Stimulated activated CD8-positive, alpha-beta memory T cell treated with anti-CD3 and anti-CD28 coated beads, Interleukin-4, amount 100 ng/mL, for 24 hours (primary cell): ENCODE results near the gene VRK2.
"Not testable (repeated sequence)": the region's sequence is repeated elsewhere in the genome, so short reads cannot be mapped to it uniquely, and the experiment has no call there.

Source experiments
- DNase-seq: peaks from one replicate; pipeline ENCODE4 v3.0.0-alpha.2; 2020; ENCODE audit warnings: low read depth

Gene VRK2

DNA sequence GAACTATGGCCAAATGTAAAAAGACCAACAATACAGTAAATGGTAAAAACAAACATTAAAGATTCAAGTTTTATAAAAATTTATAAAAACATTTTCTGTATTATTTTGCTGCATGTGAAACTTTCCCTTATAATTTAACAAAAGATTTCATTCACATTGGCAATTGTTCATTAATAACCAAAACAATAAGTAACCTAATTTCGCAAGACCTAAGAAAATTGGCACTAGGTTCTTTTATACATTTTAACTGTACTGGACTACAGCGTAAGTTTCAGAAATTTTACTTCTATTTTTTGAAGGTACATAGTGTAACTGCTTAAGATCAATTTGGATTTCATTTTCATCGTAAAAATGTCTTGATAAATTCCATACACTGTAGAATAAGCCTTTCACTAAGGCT lies 117.3 kb downstream of the VRK2 start:
- DNase-seq, result no peak

DNA sequence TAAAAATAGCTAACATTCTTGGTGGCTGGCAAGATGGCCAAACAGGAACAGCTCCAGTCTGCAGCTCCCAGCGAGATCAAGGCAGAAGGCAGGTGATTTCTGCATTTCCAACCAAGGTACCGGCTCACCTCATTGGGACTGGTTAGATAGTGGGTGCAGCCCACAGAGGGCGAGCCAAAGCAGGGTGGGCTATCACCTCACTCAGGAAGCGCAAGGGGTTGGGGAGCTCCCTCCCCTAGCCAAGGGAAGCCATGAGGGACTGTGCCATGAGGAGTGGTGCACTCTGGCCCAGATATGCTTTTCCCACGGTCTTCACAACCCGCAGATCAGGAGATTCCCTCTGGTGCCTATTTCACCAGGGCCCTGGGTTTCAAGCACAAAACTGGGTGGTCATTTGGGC lies 121.5 kb downstream of the VRK2 start:
- not testable (repeated sequence) for DNase-seq

DNA sequence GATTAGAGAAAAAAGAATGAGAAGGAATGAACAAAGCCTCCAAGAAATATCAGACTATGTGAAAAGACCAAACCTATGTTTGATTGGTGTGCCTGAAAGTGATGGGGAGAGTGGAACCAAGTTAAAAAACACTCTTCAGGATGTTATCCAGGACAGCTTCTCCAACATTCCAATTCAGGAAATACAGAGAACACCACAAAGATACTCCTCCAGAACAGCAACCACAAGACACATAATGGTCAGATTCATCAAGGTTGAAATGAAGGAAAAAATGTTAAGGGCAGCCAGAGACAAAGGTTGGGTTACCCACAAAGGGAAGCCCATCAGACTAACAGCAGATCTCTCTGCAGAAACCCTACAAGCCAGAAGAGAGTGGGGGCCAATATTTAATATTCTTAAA lies 123.2 kb downstream of the VRK2 start:
- DNase-seq, result not testable (repeated sequence)

DNA sequence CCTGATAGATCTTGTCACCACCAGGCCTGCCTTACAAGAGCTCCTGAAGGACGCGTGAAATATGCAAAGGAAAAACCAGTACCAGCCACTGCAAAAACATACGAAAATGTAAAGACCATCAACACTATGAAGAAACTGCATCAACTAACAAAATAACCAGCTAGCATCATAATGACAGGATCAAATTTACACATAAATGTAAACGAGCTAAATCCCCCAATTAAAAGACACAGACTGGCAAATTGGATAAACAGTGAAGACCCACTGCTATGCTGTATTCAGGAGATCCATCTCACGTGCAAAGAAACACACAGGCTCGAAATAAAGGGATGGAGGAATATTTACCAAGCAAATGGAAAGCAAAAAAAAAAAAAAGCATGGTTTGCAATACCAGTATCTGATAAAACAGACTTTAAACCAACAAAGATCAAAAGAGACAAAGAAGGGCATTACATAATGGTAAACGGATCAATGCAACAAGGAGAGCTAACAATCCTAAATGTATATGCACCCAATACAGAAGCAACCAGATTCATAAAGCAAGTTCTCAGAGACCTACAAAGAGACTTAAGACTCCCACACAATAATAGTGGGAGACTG lies 123.8 kb downstream of the VRK2 start:
- DNase-seq, result not testable (repeated sequence)

DNA sequence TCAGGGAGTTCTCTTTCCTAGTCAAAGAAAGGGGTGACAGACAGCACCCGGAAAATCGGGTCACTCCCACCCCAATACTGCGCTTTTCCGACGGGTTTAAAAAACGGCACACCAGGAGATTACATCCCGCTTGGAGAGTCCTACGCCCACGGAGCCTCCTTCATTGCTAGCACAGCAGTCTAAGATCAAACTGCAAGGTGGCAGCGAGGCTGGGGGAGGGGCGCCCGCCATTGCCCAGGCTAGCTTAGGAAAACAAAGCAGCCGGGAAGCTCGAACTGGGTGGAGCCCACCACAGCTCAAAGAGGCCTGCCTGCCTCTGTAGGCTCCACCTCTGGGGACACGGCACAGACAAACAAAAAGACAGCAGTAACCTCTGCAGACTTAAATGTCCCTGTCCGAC lies 125.2 kb downstream of the VRK2 start:
- not testable (repeated sequence) for DNase-seq

DNA sequence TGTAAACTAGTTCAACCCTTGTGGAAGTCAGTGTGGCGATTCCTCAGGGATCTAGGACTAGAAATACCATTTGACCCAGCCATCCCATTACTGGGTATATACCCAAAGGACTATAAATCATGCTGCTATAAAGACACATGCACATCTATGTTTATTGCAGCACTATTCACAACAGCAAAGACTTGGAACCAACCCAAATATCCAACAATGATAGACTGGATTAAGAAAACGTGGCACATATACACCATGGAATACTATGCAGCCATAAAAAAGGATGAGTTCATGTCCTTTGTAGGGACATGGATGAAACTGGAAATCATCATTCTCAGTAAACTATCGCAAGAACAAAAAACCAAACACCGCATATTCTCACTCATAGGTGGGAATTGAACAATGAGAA lies 130.6 kb downstream of the VRK2 start:
- not testable (repeated sequence) for DNase-seq

DNA sequence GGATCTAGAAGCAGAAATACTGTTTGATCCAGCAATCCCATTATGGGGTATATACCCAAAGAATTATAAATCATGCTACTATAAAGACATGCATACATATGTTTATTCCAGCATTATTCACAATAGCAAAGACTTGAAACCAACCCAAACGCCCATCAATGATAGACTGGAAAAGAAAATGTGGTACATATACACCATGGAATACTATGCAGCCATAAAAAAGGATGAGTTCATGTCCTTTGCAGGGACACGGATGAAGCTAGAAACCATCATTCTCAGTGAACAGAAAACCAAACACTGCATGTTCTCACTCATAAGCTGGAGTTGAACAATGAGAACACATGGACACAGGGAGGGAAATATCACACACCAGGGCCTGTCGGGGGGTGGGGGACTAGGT lies 133.6 kb downstream of the VRK2 start:
- DNase-seq, result not testable (repeated sequence)

DNA sequence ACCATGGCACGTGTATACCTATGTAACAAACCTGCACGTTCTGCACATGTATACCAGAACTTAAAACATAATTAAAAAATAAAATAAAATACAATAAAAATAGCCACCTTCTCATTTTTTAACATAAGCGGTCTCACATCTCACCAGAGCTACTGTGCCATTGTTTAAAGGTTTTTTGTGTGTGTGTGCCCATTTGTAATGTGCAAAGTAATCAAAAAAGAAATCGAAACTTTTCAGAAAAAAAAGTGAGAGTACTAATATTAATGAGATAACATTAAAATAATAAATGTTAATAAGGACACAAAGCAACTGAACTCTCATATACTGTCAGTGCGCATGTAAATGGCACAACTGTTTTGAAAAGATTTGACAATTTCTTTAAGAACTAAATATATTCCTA lies 134.0 kb downstream of the VRK2 start:
- DNase-seq, result no peak

DNA sequence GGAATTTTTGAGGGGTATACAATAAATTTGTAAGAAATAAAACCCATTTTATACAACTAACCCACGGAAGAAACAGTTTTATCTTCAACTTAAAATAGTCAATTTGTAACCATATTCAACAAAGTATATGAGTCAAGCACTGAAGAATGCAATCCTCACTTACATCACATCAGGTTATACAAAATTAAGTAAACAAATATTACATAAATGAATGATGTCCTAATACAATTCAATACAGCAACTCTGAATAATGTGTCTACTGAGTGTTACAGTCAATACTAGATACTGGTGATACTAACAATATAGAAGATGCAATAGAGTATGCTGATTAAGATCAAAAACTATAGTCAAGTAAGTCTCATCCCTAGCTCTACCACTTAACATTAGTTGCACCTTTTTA lies 135.9 kb downstream of the VRK2 start:
- no peak for DNase-seq

DNA sequence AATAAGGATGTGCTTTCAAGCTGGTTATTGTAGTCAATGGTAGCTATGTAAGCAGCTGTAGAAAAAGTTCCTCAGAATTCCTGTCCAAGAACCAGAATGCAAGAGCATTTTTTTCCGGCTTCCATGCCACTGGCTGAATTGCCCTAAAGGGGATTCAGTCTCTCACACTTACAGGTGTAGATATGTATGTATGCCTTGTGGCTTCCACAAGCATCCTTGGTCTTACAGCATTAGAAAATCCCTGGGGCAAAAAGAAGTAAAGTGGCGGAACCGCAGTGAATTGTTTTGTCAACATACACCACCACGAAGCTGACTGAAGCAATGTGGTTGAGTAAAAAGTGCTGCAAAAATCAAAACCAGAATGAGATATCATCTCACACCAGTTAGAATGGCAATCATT lies 139.9 kb downstream of the VRK2 start:
- no peak for DNase-seq

DNA sequence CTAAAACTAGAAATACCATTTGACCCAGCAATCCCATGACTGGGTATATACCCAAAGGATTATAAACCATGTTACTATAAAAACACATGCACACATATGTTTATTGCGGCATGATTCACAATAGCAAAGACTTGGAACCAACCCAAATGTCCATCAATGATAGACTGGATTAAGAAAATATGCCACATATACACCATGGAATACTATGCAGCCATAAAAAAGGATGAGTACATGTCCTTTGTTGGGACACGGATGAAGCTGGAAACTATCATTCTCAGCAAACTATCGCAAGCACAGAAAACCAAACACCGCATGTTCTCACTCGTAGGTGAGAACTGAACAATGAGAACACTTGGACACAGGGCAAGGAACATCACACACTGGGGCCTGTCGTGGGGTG lies 140.4 kb downstream of the VRK2 start:
- DNase-seq, result not testable (repeated sequence)

DNA sequence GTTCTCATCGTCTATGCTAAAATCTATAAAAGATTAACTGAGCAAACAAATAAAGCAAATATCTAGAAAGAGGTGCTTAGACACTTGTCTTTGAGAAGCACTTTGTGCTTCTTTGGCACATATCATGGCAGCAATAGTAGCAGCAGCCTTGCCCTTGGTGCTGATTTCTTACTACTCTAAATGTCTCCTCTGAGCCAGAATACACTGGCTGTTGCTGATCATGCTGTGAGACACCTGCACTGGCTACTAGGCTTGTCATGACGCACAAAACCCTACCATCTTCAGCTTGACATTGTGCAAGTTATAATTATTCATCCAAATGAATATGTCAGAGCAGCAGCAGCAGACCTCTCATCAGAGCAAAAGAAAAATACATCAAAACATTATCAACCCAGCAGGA lies 147.9 kb downstream of the VRK2 start:
- no peak for DNase-seq

DNA sequence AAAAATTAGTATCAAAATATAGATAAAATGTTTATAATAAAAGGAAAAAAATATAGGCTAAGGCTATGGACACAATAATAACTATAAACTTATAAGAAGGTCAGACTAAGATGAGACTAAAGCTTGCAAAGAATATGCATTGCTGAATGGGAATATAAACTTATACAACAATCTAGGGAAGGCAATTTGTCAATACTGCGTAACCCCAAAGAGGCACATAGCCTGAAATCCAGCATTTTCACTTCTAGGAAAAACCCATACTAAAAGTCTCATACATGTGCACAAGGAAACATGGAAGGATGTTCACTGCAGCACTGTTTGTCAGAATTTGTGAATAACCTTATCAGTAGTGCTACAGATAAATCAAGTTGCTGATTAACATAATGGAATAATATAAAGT lies 149.1 kb downstream of the VRK2 start:
- DNase-seq, result no peak

DNA sequence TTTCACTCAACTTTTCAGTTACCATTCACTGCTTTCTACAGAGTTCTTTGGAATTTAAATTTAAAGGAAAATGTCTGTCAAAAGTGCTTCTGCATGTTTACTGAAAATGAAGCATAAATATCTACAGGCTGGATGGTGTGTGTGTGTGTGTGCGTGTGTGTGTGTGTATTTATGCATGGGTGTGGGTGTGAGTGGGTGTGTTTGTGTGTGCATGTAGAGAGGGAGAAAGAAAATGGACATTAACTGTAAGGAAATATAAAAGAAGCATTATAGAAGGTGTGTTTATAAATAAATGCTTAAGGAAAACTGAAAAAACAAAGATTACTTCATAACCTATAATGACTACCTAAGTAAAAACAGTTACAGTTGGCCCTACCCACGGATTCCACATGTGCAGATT lies 151.3 kb downstream of the VRK2 start:
- no peak for DNase-seq

DNA sequence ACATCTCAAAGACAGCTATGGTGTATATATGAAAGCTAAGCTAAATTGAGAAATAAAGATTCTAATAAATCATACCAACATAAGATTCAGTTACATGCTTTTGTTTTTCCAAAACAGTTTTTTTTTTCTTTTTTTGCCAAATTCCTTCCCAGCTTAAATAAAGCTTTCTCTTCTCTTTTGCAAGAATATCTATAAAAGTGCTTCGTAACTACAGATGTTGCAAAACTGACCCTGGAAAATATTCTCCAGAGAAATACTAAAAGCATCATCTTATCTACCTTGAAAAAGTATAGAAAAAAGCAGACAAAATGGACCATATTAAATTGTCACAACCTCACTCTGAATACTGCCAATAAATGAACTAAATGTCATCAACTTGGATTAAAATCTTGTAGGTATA lies 155.8 kb downstream of the VRK2 start:
- DNase-seq, result no peak

DNA sequence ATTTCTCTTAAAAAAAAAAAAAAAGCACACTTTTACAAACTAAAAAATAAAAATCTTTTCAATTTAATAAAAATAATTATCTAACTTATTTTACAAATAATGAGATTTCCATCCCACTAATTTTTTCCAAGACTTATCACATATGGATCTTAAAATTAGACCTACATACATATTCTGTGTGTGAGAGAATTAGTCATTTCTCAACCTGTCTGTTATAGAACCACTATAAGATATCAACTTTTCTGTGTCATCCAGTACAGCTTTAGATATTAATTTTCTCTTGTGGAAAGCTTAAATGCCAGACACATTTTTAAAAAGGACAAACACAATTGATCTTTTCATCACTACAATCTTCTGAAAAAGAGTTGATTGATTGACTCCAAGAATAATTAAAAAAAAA lies 156.4 kb downstream of the VRK2 start:
- DNase-seq, result no peak

DNA sequence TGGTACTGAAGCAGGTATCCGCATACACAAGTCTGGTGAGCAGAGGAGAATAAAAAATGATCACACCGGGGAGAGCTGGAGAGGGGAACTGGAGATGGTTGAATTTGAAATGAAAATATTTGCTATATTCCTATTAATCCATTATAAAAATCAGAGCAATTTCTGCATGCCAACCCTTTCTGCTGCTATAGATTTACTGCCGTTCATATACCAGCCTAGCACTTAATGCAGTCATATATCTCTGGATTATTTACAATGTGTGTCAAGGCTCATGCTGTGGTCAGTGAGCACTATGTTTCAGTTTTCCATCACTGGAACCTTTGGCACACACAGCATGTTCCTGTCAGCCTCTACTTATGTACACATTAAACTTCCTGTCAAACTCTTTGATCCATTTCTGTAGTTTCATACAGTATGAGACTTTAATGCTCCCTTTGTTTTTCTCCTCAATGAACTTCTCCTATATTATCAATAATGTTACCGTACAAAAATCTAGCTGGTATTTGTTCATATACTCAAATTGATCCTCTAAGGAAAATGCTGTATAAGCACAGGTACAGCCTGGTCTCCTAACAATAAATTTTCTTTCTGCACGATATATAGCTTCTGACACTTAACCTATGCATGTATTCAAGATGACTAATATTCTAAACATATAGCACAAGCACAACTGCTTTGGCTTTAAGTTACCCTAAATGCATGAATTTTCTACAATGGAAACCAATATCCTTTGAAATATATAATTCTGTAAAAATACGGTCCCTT lies 157.8 kb downstream of the VRK2 start:
- DNase-seq, result no peak

DNA sequence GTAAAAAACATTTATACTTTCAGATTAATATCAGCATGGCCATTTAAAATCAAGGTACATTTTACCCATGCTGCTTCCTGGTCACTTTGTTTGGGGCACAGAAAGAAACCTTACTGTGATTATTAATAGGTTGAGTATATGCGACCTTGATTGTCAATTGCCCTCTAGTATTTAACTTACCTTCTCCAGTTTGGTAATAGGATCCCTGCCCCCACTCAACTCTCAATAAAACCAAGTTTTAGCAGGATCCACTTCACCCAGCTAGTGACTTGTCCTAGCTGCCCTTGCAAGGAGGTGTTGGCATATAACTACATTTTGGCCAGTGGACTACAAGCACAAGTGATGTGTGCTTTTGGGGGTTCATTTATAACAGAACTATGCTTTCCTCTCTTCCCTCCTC lies 160.2 kb downstream of the VRK2 start:
- DNase-seq, result no peak

DNA sequence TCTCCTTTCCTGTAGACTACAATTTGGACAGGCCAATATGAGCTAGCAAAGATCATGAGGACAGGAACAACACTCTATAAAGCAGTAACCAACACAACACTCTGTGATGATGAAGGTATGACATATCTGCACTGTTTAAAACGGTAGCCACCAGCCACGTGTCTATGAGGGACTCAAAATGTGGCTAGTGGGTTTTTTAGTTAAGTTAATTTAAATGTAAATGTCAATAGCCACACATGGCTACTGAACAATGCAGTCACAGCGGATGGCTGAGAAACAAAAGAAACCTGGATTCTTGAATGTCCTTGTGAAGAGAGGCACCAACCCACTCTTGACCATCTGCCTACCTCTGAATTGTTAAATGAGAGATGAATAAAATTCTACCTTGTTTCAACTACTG lies 160.6 kb downstream of the VRK2 start:
- DNase-seq, result no peak
